Neural progenitor cell (in vitro differentiated cells): Measurements from ENCODE around the gene SMDT1.

Experiments
- CTCF ChIP-seq: fragments of 200-600 bp; sonication (generic); IDR thresholded peaks from 2 replicates; pipeline ENCODE4 v1.5.1; 2017; ENCODE audit warnings: antibody characterized with exemption, mild to moderate bottlenecking
- EZH2 ChIP-seq: fragments of 200-600 bp; sonication (generic); IDR thresholded peaks from 2 replicates; pipeline ENCODE4 v1.6.1; 2017; ENCODE audit warnings: antibody characterized with exemption, mild to moderate bottlenecking, moderate library complexity
- EZH2phosphoT487 ChIP-seq: fragments of 200-600 bp; sonication (generic); IDR thresholded peaks from 2 replicates; pipeline ENCODE4 v1.6.1; 2017; ENCODE audit warnings: antibody characterized with exemption

- TF ChIP-seq CTCF (no peak), EZH2 (no peak), EZH2phosphoT487 (no peak)
Measured at GRCh38 chr22:42074846-42075676, 4.4 kb upstream of the SMDT1 start.
